Measurements from ENCODE around the gene LNPEP.

DNA sequence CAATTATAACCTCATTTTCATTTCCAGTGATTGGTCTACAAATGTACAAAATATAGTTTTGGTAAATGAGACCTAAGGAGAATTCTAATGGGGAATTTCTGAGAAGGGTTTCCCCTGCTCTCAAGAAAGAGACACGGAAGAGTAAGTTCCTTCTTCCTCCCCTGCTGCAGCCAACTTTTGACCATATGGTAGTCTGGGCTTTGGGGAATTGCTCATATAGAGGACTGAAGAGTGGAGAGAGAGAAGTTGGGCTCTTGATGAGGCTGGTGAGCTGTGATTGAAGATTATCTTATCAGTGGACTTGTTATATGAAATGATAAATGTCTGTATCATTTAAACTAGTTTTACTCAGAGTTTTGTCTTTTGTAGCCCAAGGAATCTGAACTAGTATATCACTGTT is 4.3 kb upstream of the LNPEP start:
- TF ChIP-seq, protein P1, sequence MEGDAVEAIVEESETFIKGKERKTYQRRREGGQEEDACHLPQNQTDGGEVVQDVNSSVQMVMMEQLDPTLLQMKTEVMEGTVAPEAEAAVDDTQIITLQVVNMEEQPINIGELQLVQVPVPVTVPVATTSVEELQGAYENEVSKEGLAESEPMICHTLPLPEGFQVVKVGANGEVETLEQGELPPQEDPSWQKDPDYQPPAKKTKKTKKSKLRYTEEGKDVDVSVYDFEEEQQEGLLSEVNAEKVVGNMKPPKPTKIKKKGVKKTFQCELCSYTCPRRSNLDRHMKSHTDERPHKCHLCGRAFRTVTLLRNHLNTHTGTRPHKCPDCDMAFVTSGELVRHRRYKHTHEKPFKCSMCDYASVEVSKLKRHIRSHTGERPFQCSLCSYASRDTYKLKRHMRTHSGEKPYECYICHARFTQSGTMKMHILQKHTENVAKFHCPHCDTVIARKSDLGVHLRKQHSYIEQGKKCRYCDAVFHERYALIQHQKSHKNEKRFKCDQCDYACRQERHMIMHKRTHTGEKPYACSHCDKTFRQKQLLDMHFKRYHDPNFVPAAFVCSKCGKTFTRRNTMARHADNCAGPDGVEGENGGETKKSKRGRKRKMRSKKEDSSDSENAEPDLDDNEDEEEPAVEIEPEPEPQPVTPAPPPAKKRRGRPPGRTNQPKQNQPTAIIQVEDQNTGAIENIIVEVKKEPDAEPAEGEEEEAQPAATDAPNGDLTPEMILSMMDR (IDR thresholded peaks at IDR 0.05): no peak
- no peak for TF ChIP-seq POLR2A (IDR thresholded peaks at IDR 0.05)
